Endothelial cell (in vitro differentiated cells): ENCODE results near the gene TMBIM4. TPM values are rescaled to one million over a fixed set of nuclear protein-coding genes. Genes with fewer than 3 reads are reported as not detected.

Experiments used
- DNase-seq: peaks from one replicate; pipeline ENCODE4 v3.0.0; 2021; ENCODE audit warnings: low spot score
- H3K27ac Mint-ChIP-seq: one replicate; pipeline ENCODE4 v1.8.0; 2021; ENCODE audit warnings: mixed read lengths, inconsistent platforms; ENCODE audit not compliant: unreplicated experiment
- H3K27me3 Mint-ChIP-seq: one replicate; pipeline ENCODE4 v1.8.0; 2021; ENCODE audit warnings: mild to moderate bottlenecking, moderate library complexity, mixed read lengths, inconsistent platforms; ENCODE audit not compliant: unreplicated experiment
- H3K36me3 Mint-ChIP-seq: one replicate; pipeline ENCODE4 v1.8.0; 2021; ENCODE audit warnings: mild to moderate bottlenecking, low read depth, mixed read lengths, inconsistent platforms; ENCODE audit not compliant: unreplicated experiment
- H3K4me1 Mint-ChIP-seq: one replicate; pipeline ENCODE4 v1.8.0; 2021; ENCODE audit warnings: mild to moderate bottlenecking, mixed read lengths, inconsistent platforms; ENCODE audit not compliant: unreplicated experiment
- H3K4me3 Mint-ChIP-seq: one replicate; pipeline ENCODE4 v1.8.0; 2021; ENCODE audit warnings: mild to moderate bottlenecking, mixed read lengths, inconsistent platforms; ENCODE audit not compliant: unreplicated experiment
- H3K9me3 Mint-ChIP-seq: one replicate; pipeline ENCODE4 v1.8.0; 2021; ENCODE audit warnings: mixed read lengths, inconsistent platforms; ENCODE audit not compliant: unreplicated experiment
- total RNA-seq: library from RNA; stranded (reverse); fragmentation: NEBNext Ultra II Directional; extraction: Animal tissue kit (Norgen Biotek cat#: 25700); gene quantifications from one replicate; pipeline ENCODE4 v1.2.1, GENCODE V29; 2021; ENCODE audit not compliant: unreplicated experiment
- TF ChIP-seq, protein P1 (sequence below): fragments of 200-600 bp; sonication (generic); IDR thresholded peaks from one replicate; pipeline ENCODE4 v1.5.0; 2021; ENCODE audit warnings: antibody characterized with exemption; ENCODE audit not compliant: unreplicated experiment

The TMBIM4 gene
- total RNA-seq, 1 donor from 2014 or later = 52.5 TPM

DNA sequence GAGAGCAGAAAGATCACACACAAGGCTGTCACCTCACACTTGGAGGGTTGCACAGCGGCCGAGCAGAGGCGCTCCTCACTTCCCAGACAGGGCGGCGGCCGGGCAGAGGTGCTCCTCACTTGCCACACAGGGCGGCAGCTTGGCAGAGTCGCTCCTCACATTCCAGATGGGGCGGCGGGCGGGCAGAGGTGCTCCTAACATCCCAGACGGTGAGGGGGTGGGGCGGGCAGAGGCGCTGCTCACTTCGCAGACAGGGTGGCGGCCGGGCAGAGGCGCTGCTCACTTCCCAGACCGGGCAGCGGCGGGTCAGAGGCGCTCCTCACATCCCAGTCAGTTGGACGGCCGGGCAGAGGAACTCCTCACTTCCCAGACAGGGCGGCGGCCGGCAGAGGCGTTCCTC is 9.1 kb downstream of the TMBIM4 start:
- no peak overlapping the region for H3K4me3 Mint-ChIP-seq
- no peak overlapping the region for H3K27ac Mint-ChIP-seq
- TF ChIP-seq, protein P1, sequence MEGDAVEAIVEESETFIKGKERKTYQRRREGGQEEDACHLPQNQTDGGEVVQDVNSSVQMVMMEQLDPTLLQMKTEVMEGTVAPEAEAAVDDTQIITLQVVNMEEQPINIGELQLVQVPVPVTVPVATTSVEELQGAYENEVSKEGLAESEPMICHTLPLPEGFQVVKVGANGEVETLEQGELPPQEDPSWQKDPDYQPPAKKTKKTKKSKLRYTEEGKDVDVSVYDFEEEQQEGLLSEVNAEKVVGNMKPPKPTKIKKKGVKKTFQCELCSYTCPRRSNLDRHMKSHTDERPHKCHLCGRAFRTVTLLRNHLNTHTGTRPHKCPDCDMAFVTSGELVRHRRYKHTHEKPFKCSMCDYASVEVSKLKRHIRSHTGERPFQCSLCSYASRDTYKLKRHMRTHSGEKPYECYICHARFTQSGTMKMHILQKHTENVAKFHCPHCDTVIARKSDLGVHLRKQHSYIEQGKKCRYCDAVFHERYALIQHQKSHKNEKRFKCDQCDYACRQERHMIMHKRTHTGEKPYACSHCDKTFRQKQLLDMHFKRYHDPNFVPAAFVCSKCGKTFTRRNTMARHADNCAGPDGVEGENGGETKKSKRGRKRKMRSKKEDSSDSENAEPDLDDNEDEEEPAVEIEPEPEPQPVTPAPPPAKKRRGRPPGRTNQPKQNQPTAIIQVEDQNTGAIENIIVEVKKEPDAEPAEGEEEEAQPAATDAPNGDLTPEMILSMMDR = no peak
- no peak for DNase-seq
- no peaks in the 10 kb centered on the region for H3K27me3 Mint-ChIP-seq
- peaks cover 6% of the 10 kb centered on the region for H3K4me1 Mint-ChIP-seq
- peaks cover 35% of the 10 kb centered on the region for H3K36me3 Mint-ChIP-seq
- no peaks in the 10 kb centered on the region for H3K9me3 Mint-ChIP-seq

DNA sequence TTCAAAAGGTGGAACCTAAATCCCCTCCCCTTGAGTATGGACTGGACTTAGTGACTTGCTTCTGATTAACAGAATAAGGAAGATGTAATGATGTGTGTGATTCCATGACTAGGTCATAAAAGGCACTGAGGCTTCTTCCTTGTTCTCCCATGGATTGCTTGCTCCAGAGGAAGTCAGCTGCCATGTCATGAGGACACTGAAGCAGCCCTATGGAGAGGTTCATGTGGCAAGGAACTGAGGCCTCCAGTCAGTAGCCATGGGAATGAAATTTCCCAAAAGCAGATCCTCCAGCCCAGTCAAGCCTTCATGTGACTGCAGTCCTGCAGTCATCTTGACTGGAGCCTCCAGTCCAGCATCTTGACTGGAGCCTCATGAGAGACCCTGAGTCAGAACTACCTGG is 10.7 kb downstream of the TMBIM4 start:
- H3K27me3 Mint-ChIP-seq = no peaks in the 10 kb centered on the region
- TF ChIP-seq, protein P1 = no peak
- peaks cover 6% of the 10 kb centered on the region for H3K4me1 Mint-ChIP-seq
- H3K4me3 Mint-ChIP-seq = no peak overlapping the region
- H3K27ac Mint-ChIP-seq = no peak overlapping the region
- DNase-seq = no peak
- H3K36me3 Mint-ChIP-seq = peaks cover 21% of the 10 kb centered on the region
- H3K9me3 Mint-ChIP-seq = no peaks in the 10 kb centered on the region

GRCh38 chr12:66156654-66157053 is 13.1 kb downstream of the TMBIM4 start:
- no peak for DNase-seq
- H3K27me3 Mint-ChIP-seq = no peaks in the 10 kb centered on the region
- H3K36me3 Mint-ChIP-seq = peaks cover 18% of the 10 kb centered on the region
- TF ChIP-seq, protein P1 = no peak
- no peaks in the 10 kb centered on the region for H3K9me3 Mint-ChIP-seq
- no peaks in the 10 kb centered on the region for H3K4me1 Mint-ChIP-seq
- H3K27ac Mint-ChIP-seq = no peak overlapping the region
- no peak overlapping the region for H3K4me3 Mint-ChIP-seq

DNA sequence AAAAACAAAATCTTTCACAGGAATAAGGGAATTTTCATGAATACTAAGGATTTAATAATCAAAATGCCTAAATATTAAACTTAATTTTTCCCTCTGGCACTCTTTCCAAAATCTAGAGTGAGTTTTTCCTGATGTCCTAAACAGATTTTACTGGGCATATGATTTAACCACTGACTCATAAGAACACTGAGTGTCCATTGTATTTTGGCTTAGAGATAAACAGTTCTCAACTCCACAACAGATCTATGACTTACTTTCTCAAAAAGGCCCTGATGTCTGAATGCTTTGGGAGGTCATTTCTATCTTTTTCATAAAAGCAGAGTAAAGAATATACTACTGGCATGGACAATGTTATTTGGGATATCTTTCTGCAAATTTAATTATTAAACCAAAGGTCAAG is 15.0 kb downstream of the TMBIM4 start:
- H3K27me3 Mint-ChIP-seq = no peaks in the 10 kb centered on the region
- TF ChIP-seq, protein P1 = no peak
- H3K9me3 Mint-ChIP-seq = no peaks in the 10 kb centered on the region
- H3K36me3 Mint-ChIP-seq = peaks cover 17% of the 10 kb centered on the region
- no peak overlapping the region for H3K27ac Mint-ChIP-seq
- H3K4me3 Mint-ChIP-seq = no peak overlapping the region
- H3K4me1 Mint-ChIP-seq = no peaks in the 10 kb centered on the region
- no peak for DNase-seq

- peaks cover 9% of the 10 kb centered on the region for H3K36me3 Mint-ChIP-seq
- no peaks in the 10 kb centered on the region for H3K4me1 Mint-ChIP-seq
- no peak overlapping the region for H3K4me3 Mint-ChIP-seq
- H3K27ac Mint-ChIP-seq = no peak overlapping the region
- H3K27me3 Mint-ChIP-seq = no peaks in the 10 kb centered on the region
- DNase-seq = no peak
- H3K9me3 Mint-ChIP-seq = no peaks in the 10 kb centered on the region
- TF ChIP-seq, protein P1 = no peak
Measured at GRCh38 chr12:66152732-66153131, 17.1 kb downstream of the TMBIM4 start.
